NB4 (cell line): Measurements from ENCODE around the gene SPDL1.

Source experiments
- POLR2A ChIP-seq: IDR thresholded peaks from 2 replicates; pipeline ENCODE4 v1.6.1; 2011; ENCODE audit warnings: mild to moderate bottlenecking; ENCODE audit not compliant: insufficient read length; ENCODE audit errors: extremely low read depth
- TF ChIP-seq, protein P1 (sequence below): IDR thresholded peaks from one replicate; pipeline ENCODE4 v1.5.1; 2012; ENCODE audit warnings: low read depth, low read length

DNA sequence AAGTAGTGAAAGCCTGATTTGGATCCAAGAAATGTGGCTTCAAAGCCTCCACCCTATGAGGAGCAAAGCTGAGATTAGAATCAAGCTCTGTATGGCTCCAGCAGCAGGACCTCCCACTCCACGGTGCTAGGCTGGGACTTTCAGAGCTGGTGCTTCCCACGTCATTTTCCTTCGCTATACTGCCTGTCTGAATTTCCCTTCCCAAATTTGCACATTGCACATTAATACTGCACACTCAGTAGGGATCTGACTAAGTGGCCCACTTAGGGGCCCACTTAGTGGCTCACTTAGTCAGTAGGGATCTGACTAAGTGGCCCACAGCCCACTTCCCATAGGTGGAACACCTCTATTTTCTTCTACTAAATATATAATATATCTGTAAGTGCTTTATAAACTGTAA is 14.1 kb upstream of the SPDL1 start:
- TF ChIP-seq, protein P1, sequence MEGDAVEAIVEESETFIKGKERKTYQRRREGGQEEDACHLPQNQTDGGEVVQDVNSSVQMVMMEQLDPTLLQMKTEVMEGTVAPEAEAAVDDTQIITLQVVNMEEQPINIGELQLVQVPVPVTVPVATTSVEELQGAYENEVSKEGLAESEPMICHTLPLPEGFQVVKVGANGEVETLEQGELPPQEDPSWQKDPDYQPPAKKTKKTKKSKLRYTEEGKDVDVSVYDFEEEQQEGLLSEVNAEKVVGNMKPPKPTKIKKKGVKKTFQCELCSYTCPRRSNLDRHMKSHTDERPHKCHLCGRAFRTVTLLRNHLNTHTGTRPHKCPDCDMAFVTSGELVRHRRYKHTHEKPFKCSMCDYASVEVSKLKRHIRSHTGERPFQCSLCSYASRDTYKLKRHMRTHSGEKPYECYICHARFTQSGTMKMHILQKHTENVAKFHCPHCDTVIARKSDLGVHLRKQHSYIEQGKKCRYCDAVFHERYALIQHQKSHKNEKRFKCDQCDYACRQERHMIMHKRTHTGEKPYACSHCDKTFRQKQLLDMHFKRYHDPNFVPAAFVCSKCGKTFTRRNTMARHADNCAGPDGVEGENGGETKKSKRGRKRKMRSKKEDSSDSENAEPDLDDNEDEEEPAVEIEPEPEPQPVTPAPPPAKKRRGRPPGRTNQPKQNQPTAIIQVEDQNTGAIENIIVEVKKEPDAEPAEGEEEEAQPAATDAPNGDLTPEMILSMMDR = no peak
- no peak for TF ChIP-seq POLR2A
